ENCODE data around the gene SSNA1. TPM values are rescaled to one million over a fixed set of nuclear protein-coding genes. Genes with fewer than 3 reads are reported as not detected.

The SSNA1 gene
- total and polyA plus RNA-seq, 4 experiments from 2014 or later: 48.6 to 161 (median 83.1) TPM

DNA sequence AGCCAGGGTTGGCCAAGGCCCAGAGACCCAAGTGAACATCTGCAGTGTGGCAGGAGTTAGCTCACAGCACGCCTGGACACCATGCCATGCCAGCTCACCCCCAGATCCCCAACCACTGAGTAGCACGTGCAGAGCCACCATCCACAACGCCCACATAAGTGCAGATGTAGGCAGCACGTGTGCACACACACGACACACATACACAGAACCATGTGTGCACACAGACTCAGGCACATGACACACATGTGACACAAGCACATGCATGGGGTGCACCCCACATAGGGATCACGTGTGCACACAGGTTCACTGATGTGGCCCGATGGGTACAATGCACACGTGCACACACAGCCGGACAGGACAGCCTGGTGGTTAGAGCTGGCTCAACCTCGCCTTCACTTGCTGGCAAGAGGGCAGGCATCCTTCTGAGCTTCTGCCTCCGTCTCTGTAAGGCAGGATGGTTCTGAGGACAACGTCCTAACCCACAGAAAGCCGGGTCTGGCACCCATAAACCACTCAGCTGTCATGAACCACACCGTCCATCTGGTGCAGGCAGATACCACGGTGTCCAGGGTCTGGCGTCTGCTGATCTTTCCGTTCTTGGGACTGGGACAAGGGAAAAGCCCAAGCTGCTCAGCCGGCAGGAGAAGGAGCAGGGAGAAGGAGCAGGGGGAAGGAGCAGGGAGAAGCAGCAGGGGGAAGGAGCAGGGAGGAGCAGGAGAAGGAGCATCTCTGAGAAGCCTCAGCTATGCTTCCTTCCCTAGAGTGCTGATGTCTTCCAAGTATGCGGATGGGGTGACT, 30.7 kb upstream of the SSNA1 start:
- POLR2A ChIA-PET (ENCODE audit: partially characterized antibody): interaction anchor here (1.3 to 1.7 kb wide), 2 partner anchors 28 to 83 kb away, joined by 3 to 4 read pairs; partner anchors contain the start of gene TUBB4B
- H3K9me3 Mint-ChIP-seq: no peaks in the 10 kb centered on the region
- no peak for DNase-seq
- peak overlapping the region in 2 of 8 donors; percentile 23 to 25 for H3K4me3 Mint-ChIP-seq
- peak overlapping the region in 3 of 7 donors; percentile 7 to 59 (median 10) for H3K27ac Mint-ChIP-seq
- Histone ChIP-seq H3K27me3 (ENCODE audit: insufficient read depth, low read length) (peaks cover 9% of the 10 kb centered on the region), H3K4me3 (ENCODE audit: low read length in 2 of 2) (no peak overlapping the region), H3K27ac (ENCODE audit: low read depth, low read length) (no peak overlapping the region), H3K4me1 (ENCODE audit: insufficient read depth, low read length) (peaks cover 19% of the 10 kb centered on the region), H3K36me3 (ENCODE audit: insufficient read depth, low read length) (no peaks in the 10 kb centered on the region), H3K9me3 (ENCODE audit: control insufficient read depth in 1 of 2, low read length in 2 of 2) (no peaks in the 10 kb centered on the region)
- peaks cover 6 to 33% of the 10 kb centered on the region in 2 donors for H3K27me3 Mint-ChIP-seq
- H3K36me3 Mint-ChIP-seq: no peaks in the 10 kb centered on the region
- intact Hi-C loops (cut with micrococcal nuclease): no loop called here
- peaks cover 6 to 22% (median 16%) of the 10 kb centered on the region in 4 donors for H3K4me1 Mint-ChIP-seq
- CTCF ChIA-PET (ENCODE audit: partially characterized antibody): interaction anchor here (1.4 kb wide), 1 partner anchor 31 kb away, joined by 3 read pairs; no protein-coding TSS in a partner anchor

DNA sequence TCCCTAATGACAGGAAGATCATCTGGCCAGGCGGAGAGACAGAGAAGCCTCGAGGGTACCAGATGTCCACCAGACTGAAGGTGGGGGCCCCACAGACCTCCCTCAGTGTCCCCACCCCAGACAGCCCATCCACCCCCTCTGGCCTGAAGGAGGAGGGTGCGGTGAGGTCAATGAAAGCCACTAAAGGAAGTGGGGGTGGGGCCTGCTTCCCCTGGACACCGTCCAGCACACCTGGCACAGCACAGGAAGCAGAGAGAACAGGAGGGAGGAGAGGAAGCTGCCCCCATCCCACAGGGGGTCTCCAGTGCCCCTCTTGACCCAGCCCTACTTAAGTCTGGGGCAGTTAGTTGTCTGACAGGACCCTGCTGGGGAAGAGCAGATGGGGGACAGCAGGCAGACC, 29.9 kb upstream of the SSNA1 start:
- intact Hi-C loops (cut with micrococcal nuclease): no loop called here
- CTCF ChIA-PET (ENCODE audit: partially characterized antibody): no interaction called here
- H3K4me3 ChIP-seq (ENCODE audit: low read length in 2 of 2): no peak overlapping the region
- no peaks in the 10 kb centered on the region for H3K9me3 Mint-ChIP-seq
- no peaks in the 10 kb centered on the region for H3K9me3 ChIP-seq (ENCODE audit: control insufficient read depth in 1 of 2, low read length in 2 of 2)
- peaks cover 19% of the 10 kb centered on the region for H3K4me1 ChIP-seq (ENCODE audit: insufficient read depth, low read length)
- no peak overlapping the region for H3K27ac Mint-ChIP-seq
- POLR2A ChIA-PET (ENCODE audit: partially characterized antibody): no interaction called here
- peaks cover 9% of the 10 kb centered on the region for H3K27me3 ChIP-seq (ENCODE audit: insufficient read depth, low read length)
- peaks cover 7 to 35% of the 10 kb centered on the region in 2 donors for H3K27me3 Mint-ChIP-seq
- H3K4me3 Mint-ChIP-seq: no peak overlapping the region
- DNase-seq: no peak
- H3K36me3 Mint-ChIP-seq: no peaks in the 10 kb centered on the region
- no peak overlapping the region for H3K27ac ChIP-seq (ENCODE audit: low read depth, low read length)
- peaks cover 6 to 22% (median 16%) of the 10 kb centered on the region in 4 donors for H3K4me1 Mint-ChIP-seq
- H3K36me3 ChIP-seq (ENCODE audit: insufficient read depth, low read length): no peaks in the 10 kb centered on the region

DNA sequence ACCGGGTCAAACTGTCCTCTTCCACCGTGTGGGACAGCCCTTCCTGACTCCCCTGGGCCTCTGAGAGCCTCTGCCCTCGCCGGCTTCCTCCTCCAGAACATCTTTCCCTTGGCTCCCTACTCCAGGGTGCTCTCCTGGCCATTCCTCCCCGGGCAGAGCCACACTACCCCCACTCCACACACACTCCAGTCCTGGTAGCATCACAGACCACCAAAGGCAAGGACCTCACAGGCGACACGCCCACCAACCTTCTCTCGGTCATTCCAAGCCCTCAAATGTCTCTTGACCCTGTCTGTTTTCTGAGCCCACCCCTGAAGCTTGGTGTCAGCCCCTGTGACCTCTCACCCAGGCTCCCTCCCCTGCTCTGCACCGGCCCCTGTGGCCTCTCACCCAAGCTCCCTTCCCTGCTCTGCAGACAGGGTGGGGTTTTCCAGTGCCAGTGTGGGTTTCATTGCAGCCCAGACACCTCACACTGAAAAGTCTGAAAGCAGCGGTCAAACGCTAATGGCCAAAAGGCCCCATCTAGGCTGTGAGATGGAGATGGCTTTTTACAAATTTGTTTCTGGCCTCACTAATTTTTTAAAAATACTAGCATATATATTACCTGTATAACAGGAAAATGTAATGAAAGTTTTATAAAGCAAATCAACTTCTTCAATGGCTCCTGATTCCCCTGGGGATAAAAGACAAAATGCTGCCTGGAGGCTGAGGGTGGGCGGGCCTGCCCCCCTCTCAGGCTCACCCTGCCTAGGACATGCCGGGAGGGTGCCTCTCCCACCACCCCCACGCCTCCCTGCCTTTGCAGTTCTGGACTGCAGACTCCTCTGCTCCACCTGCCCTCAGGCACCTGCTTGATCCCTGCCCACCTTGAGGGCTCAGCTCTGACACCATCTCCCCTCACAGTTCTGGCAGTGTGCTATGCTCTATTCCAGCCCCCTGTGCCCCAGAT, 29.1 kb upstream of the SSNA1 start:
- H3K27ac ChIP-seq (ENCODE audit: low read depth, low read length): no peak overlapping the region
- no peak overlapping the region for H3K4me3 Mint-ChIP-seq
- intact Hi-C loops (cut with micrococcal nuclease): no loop called here
- no peaks in the 10 kb centered on the region for H3K36me3 Mint-ChIP-seq
- no peaks in the 10 kb centered on the region for H3K36me3 ChIP-seq (ENCODE audit: insufficient read depth, low read length)
- no peak overlapping the region for H3K27ac Mint-ChIP-seq
- no peak overlapping the region for H3K4me3 ChIP-seq (ENCODE audit: low read length in 2 of 2)
- ChIA-PET POLR2A (ENCODE audit: partially characterized antibody) (no interaction called here), CTCF (ENCODE audit: partially characterized antibody) (no interaction called here)
- peaks cover 6 to 22% (median 16%) of the 10 kb centered on the region in 4 donors for H3K4me1 Mint-ChIP-seq
- peaks cover 19% of the 10 kb centered on the region for H3K4me1 ChIP-seq (ENCODE audit: insufficient read depth, low read length)
- no peaks in the 10 kb centered on the region for H3K9me3 ChIP-seq (ENCODE audit: control insufficient read depth in 1 of 2, low read length in 2 of 2)
- H3K27me3 Mint-ChIP-seq: peaks cover 9 to 37% of the 10 kb centered on the region in 2 donors
- peaks cover 9% of the 10 kb centered on the region for H3K27me3 ChIP-seq (ENCODE audit: insufficient read depth, low read length)
- no peaks in the 10 kb centered on the region for H3K9me3 Mint-ChIP-seq
- no peak for DNase-seq

DNA sequence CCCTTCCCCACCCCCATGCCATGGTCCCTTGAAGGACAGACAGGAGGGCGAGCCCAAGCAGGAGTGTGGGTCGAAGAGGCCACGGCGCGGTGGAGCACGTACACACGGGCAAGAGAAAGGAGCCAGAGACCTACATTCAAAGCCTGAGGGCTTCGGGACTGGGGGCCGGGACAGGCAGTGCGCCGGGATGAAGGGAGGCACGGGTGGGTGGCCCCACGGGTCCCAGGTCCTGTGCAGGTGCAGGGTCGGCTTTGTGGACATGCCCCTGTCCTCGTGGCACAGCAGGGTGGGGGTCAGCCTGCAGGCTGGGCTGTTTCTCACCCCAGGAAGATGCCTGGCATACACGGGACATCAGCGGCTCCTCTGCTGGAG, 28.4 kb upstream of the SSNA1 start:
- no peak overlapping the region for H3K4me3 ChIP-seq (ENCODE audit: low read length in 2 of 2)
- Mint-ChIP-seq H3K27ac (no peak overlapping the region), H3K4me1 (peaks cover 6 to 22% (median 16%) of the 10 kb centered on the region in 4 donors), H3K4me3 (peak overlapping the region in 1 of 8 donors; percentile 9), H3K36me3 (no peaks in the 10 kb centered on the region), H3K27me3 (peaks cover 9 to 35% of the 10 kb centered on the region in 2 donors), H3K9me3 (no peaks in the 10 kb centered on the region)
- H3K27ac ChIP-seq (ENCODE audit: low read depth, low read length): no peak overlapping the region
- H3K9me3 ChIP-seq (ENCODE audit: control insufficient read depth in 1 of 2, low read length in 2 of 2): no peaks in the 10 kb centered on the region
- ChIA-PET POLR2A (ENCODE audit: partially characterized antibody) (no interaction called here), CTCF (ENCODE audit: partially characterized antibody) (no interaction called here)
- H3K4me1 ChIP-seq (ENCODE audit: insufficient read depth, low read length): peaks cover 19% of the 10 kb centered on the region
- H3K36me3 ChIP-seq (ENCODE audit: insufficient read depth, low read length): no peaks in the 10 kb centered on the region
- intact Hi-C loops (cut with micrococcal nuclease): no loop called here
- no peak for DNase-seq
- peaks cover 9% of the 10 kb centered on the region for H3K27me3 ChIP-seq (ENCODE audit: insufficient read depth, low read length)

DNA sequence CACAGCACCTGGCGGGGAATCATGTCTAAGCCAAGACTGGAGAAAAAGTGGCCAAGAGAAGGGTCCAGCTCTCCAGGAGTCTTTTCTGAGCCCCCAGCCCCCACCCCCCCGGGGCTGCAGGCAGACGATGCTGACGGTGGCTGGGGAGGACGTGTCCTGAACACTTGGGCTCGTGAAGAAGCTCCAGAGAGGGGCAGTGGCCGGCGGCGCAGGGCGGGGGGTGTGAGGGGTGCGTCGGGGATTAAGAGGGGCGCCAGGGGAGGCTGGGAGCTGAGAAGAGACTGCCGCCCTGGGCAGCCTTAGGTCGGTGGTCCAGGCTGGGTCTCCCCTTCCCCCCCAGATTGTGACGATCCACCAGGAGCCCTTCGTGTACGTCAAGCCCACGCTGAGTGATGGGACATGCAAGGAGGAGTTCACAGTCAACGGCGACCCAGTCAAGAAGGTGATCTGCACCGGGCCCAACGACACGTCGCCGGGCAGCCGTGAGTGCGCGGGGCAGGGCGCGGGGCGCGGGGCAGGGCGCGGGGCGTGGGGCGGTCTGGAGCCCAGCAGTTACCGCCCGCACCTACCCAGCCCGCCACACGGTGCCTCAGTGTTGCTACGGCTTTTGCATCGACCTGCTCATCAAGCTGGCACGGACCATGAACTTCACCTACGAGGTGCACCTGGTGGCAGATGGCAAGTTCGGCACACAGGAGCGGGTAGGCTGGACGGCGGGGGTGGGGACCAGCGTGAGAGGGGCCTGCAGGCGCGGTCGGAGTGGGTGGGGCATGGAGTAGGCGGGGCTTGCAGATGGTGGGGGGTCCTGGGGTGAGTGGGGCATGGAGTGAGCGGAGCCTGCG, 27.5 kb upstream of the SSNA1 start:
- Mint-ChIP-seq H3K27ac (no peak overlapping the region), H3K4me1 (peaks cover 6 to 22% (median 16%) of the 10 kb centered on the region in 4 donors), H3K4me3 (no peak overlapping the region), H3K9me3 (no peaks in the 10 kb centered on the region), H3K27me3 (peaks cover 12 to 33% of the 10 kb centered on the region in 2 donors), H3K36me3 (no peaks in the 10 kb centered on the region)
- CTCF ChIA-PET (ENCODE audit: partially characterized antibody): no interaction called here
- intact Hi-C loops (cut with micrococcal nuclease): no loop called here
- peaks cover 9% of the 10 kb centered on the region for H3K27me3 ChIP-seq (ENCODE audit: insufficient read depth, low read length)
- H3K9me3 ChIP-seq (ENCODE audit: control insufficient read depth in 1 of 2, low read length in 2 of 2): no peaks in the 10 kb centered on the region
- H3K36me3 ChIP-seq (ENCODE audit: insufficient read depth, low read length): no peaks in the 10 kb centered on the region
- POLR2A ChIA-PET (ENCODE audit: partially characterized antibody): no interaction called here
- H3K4me3 ChIP-seq (ENCODE audit: low read length in 2 of 2): no peak overlapping the region
- DNase-seq: no peak
- H3K27ac ChIP-seq (ENCODE audit: low read depth, low read length): no peak overlapping the region
- H3K4me1 ChIP-seq (ENCODE audit: insufficient read depth, low read length): peaks cover 19% of the 10 kb centered on the region

DNA sequence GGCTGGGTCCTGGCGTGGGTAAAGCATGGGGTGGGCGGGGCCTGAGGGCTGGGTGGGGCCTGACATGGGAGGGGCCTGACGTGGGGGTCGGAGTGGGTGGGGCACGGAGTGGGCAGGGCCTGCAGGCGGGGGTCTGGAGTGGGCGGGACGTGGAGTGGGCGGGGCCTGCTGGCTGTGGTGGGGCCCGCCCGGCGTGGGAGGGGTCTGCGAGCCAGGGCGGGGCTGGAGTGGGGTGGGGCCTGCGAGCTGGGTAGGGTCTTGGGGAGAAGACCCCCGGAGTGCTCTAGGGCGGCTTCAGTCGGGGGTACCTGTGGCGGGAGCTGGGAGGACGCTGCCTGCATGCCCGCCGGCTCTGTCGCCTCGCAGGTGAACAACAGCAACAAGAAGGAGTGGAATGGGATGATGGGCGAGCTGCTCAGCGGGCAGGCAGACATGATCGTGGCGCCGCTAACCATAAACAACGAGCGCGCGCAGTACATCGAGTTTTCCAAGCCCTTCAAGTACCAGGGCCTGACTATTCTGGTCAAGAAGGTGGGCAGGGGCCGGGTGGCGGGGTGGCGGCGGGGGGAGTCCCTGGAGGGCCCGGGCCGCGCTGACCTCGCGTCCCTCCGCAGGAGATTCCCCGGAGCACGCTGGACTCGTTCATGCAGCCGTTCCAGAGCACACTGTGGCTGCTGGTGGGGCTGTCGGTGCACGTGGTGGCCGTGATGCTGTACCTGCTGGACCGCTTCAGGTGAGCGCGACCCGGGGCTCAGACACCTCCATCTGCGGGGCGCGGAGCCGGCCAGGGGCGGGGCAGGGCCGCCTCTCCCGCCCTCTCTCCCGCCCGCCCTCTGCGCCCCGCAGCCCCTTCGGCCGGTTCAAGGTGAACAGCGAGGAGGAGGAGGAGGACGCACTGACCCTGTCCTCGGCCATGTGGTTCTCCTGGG, 26.7 kb upstream of the SSNA1 start:
- H3K4me3 ChIP-seq (ENCODE audit: low read length in 2 of 2): no peak overlapping the region
- Mint-ChIP-seq H3K4me3 (no peak overlapping the region), H3K4me1 (peaks cover 5 to 25% (median 14%) of the 10 kb centered on the region in 4 donors), H3K27ac (no peak overlapping the region), H3K27me3 (peaks cover 17 to 36% of the 10 kb centered on the region in 2 donors), H3K36me3 (no peaks in the 10 kb centered on the region), H3K9me3 (no peaks in the 10 kb centered on the region)
- ChIA-PET POLR2A (ENCODE audit: partially characterized antibody) (interaction anchor here (1.0 kb wide), 1 partner anchor 26 kb away, joined by 3 read pairs; no protein-coding TSS in a partner anchor), CTCF (ENCODE audit: partially characterized antibody) (no interaction called here)
- peaks cover 16% of the 10 kb centered on the region for H3K27me3 ChIP-seq (ENCODE audit: insufficient read depth, low read length)
- intact Hi-C loops (cut with micrococcal nuclease): no loop called here
- peaks cover 14% of the 10 kb centered on the region for H3K4me1 ChIP-seq (ENCODE audit: insufficient read depth, low read length)
- H3K36me3 ChIP-seq (ENCODE audit: insufficient read depth, low read length): no peaks in the 10 kb centered on the region
- no peak overlapping the region for H3K27ac ChIP-seq (ENCODE audit: low read depth, low read length)
- no peak for DNase-seq
- H3K9me3 ChIP-seq (ENCODE audit: control insufficient read depth in 1 of 2, low read length in 2 of 2): no peaks in the 10 kb centered on the region

Data from CD4-positive, alpha-beta memory T cell (primary cell).